Measurements from ENCODE around the gene ZFYVE26. TPM values are rescaled to one million over a fixed set of nuclear protein-coding genes. Genes with fewer than 3 reads are reported as not detected.
"Not testable (repeated sequence)": the region's sequence is repeated elsewhere in the genome, so short reads cannot be mapped to it uniquely, and the experiment has no call there.

Gene ZFYVE26
- total RNA-seq, 1 donor from 2014 or later, result 40.7 TPM

GRCh38 chr14:67710209-67710608 lies 106.2 kb downstream of the ZFYVE26 start:
- H3K4me3 Mint-ChIP-seq, result no peak overlapping the region
- H3K4me1 Mint-ChIP-seq, result no peaks in the 10 kb centered on the region
- H3K9me3 Mint-ChIP-seq, result peaks cover 6% of the 10 kb centered on the region
- H3K27me3 Mint-ChIP-seq, result peaks cover 3% of the 10 kb centered on the region
- H3K36me3 Mint-ChIP-seq (ENCODE audit: low read depth), result no peaks in the 10 kb centered on the region
- ChIA-PET POLR2A (no interaction called here), CTCF (interaction anchor here (1.5 to 1.7 kb wide), 2 partner anchors 125 to 138 kb away, joined by 4 read pairs; no protein-coding TSS in a partner anchor)
- no peak overlapping the region for H3K27ac Mint-ChIP-seq
- TF ChIP-seq CTCF (IDR thresholded peaks at IDR 0.05), result no peak
- DNase-seq (no peak), ATAC-seq (ENCODE audit: low read depth) (no peak)
- intact Hi-C loops (cut with micrococcal nuclease), result no loop called here

- intact Hi-C loops (cut with micrococcal nuclease); H3K4me3 Mint-ChIP-seq; ATAC-seq (ENCODE audit: low read depth); H3K9me3 Mint-ChIP-seq; H3K36me3 Mint-ChIP-seq (ENCODE audit: low read depth); H3K27me3 Mint-ChIP-seq; POLR2A ChIA-PET; DNase-seq; H3K4me1 Mint-ChIP-seq; H3K27ac Mint-ChIP-seq: not testable (repeated sequence)
- CTCF ChIA-PET, result interaction anchor here (1.5 kb wide), 1 partner anchor 138 kb away, joined by 4 read pairs; no protein-coding TSS in a partner anchor
Measured at GRCh38 chr14:67709796-67710195, 106.6 kb downstream of the ZFYVE26 start.

- H3K9me3 Mint-ChIP-seq; DNase-seq; H3K4me1 Mint-ChIP-seq; POLR2A ChIA-PET; H3K27ac Mint-ChIP-seq; H3K36me3 Mint-ChIP-seq (ENCODE audit: low read depth); H3K27me3 Mint-ChIP-seq; ATAC-seq (ENCODE audit: low read depth); H3K4me3 Mint-ChIP-seq; CTCF ChIA-PET; intact Hi-C loops (cut with micrococcal nuclease): not testable (repeated sequence)
Measured at GRCh38 chr14:67709346-67709745, 107.0 kb downstream of the ZFYVE26 start.

- no peak for TF ChIP-seq CTCF (IDR thresholded peaks at IDR 0.05)
- POLR2A ChIA-PET, result no interaction called here
- Mint-ChIP-seq H3K36me3 (ENCODE audit: low read depth) (no peaks in the 10 kb centered on the region), H3K4me1 (no peaks in the 10 kb centered on the region), H3K27ac (no peak overlapping the region), H3K9me3 (peaks cover 4% of the 10 kb centered on the region), H3K27me3 (no peaks in the 10 kb centered on the region), H3K4me3 (no peak overlapping the region)
- intact Hi-C loops (cut with micrococcal nuclease), result loop anchor here (2.0 kb wide), 1 partner anchor 178 kb away; no protein-coding TSS in a partner anchor
- DNase-seq (no peak), ATAC-seq (ENCODE audit: low read depth) (no peak)
- CTCF ChIA-PET, result interaction anchor here (0.6 to 9.2 kb wide), 14 partner anchors 13 to 285 kb away, joined by 3 to 180 read pairs (median 8); partner anchors contain the start of genes ARG2 and PIGH
Measured at GRCh38 chr14:67705211-67705610, 111.2 kb downstream of the ZFYVE26 start.

- TF ChIP-seq CTCF (IDR thresholded peaks at IDR 0.05), result no peak
- ATAC-seq (ENCODE audit: low read depth) (peak; percentile 81), DNase-seq (no peak)
- no peak overlapping the region for H3K27ac Mint-ChIP-seq
- no peak overlapping the region for H3K4me3 Mint-ChIP-seq
- CTCF ChIA-PET, result interaction anchor here (0.6 to 9.2 kb wide), 28 partner anchors 9 to 1345 kb away, joined by 3 to 180 read pairs (median 4); partner anchors contain the start of genes ARG2, PIGH and RDH11
- intact Hi-C loops (cut with micrococcal nuclease), result loop anchor here (1.0 to 5.0 kb wide), 5 partner anchors 37 to 277 kb away; no protein-coding TSS in a partner anchor
- no peaks in the 10 kb centered on the region for H3K9me3 Mint-ChIP-seq
- H3K4me1 Mint-ChIP-seq, result no peaks in the 10 kb centered on the region
- H3K36me3 Mint-ChIP-seq (ENCODE audit: low read depth), result no peaks in the 10 kb centered on the region
- POLR2A ChIA-PET, result interaction anchor here (0.5 to 1.2 kb wide), 4 partner anchors 105 to 1448 kb away, joined by 4 to 10 read pairs (median 6); partner anchors contain the start of gene PIGH
- H3K27me3 Mint-ChIP-seq, result no peaks in the 10 kb centered on the region
Measured at GRCh38 chr14:67704484-67705089, 111.8 kb downstream of the ZFYVE26 start.

- no peak for TF ChIP-seq CTCF (IDR thresholded peaks at IDR 0.05)
- Mint-ChIP-seq H3K4me1 (no peaks in the 10 kb centered on the region), H3K4me3 (no peak overlapping the region), H3K27ac (no peak overlapping the region), H3K36me3 (ENCODE audit: low read depth) (no peaks in the 10 kb centered on the region), H3K27me3 (no peaks in the 10 kb centered on the region), H3K9me3 (no peaks in the 10 kb centered on the region)
- DNase-seq, result no peak
- CTCF ChIA-PET, result interaction anchor here (0.7 to 9.2 kb wide), 26 partner anchors 8 to 1344 kb away, joined by 3 to 180 read pairs (median 4); partner anchors contain the start of genes ARG2, PIGH and RDH11
- intact Hi-C loops (cut with micrococcal nuclease), result loop anchor here (1.0 to 5.0 kb wide), 5 partner anchors 37 to 277 kb away; no protein-coding TSS in a partner anchor
- no peak for ATAC-seq (ENCODE audit: low read depth)
- POLR2A ChIA-PET, result interaction anchor here (0.5 to 1.2 kb wide), 3 partner anchors 120 to 1448 kb away, joined by 5 to 10 read pairs (median 8); no protein-coding TSS in a partner anchor
Measured at GRCh38 chr14:67703997-67704396, 112.4 kb downstream of the ZFYVE26 start.

- POLR2A ChIA-PET, result interaction anchor here (0.7 kb wide), 1 partner anchor 270 kb away, joined by 13 read pairs; no protein-coding TSS in a partner anchor
- H3K27me3 Mint-ChIP-seq; H3K9me3 Mint-ChIP-seq; H3K4me1 Mint-ChIP-seq; H3K27ac Mint-ChIP-seq; DNase-seq; H3K36me3 Mint-ChIP-seq (ENCODE audit: low read depth); ATAC-seq (ENCODE audit: low read depth); H3K4me3 Mint-ChIP-seq: not testable (repeated sequence)
- intact Hi-C loops (cut with micrococcal nuclease), result loop anchor here (5.0 kb wide), 1 partner anchor 34 kb away; no protein-coding TSS in a partner anchor
- CTCF ChIA-PET, result interaction anchor here (9.2 kb wide), 1 partner anchor 117 kb away, joined by 180 read pairs; no protein-coding TSS in a partner anchor
Measured at GRCh38 chr14:67701492-67701891, 114.9 kb downstream of the ZFYVE26 start, which contains the start of gene RDH12. RDH12 (plus strand) TSS chr14:67701886; CDS start chr14:67722643, 20,757 bp downstream.
